B cell (primary cell): ENCODE results near the gene PACC1.

Experiments
- CTCF ChIP-seq: fragments of 200-600 bp; IDR thresholded peaks from one replicate; pipeline ENCODE4 v1.8.0; 2022; ENCODE audit warnings: antibody characterized with exemption, mild to moderate bottlenecking
- EZH2 ChIP-seq: IDR thresholded peaks from 2 replicates; pipeline ENCODE4 v1.6.1; 2012; ENCODE audit warnings: borderline replicate concordance, low read depth, mild to moderate bottlenecking, moderate library complexity, low read length; ENCODE audit not compliant: insufficient read depth, poor library complexity, severe bottlenecking

GRCh38 chr1:212355230-212355969 is 59.3 kb downstream of the PACC1 start:
- TF ChIP-seq EZH2 (no peak), CTCF (no peak)
